Limb (tissue), 2 donors: ENCODE data around the gene PELI2.

Source experiments
- DNase-seq, 2 donors: peaks; one replicate each; pipeline ENCODE4 v3.0.0-alpha.2; 2016; ENCODE audit errors: extremely low spot score in 2 of 2

Gene PELI2, protein sequence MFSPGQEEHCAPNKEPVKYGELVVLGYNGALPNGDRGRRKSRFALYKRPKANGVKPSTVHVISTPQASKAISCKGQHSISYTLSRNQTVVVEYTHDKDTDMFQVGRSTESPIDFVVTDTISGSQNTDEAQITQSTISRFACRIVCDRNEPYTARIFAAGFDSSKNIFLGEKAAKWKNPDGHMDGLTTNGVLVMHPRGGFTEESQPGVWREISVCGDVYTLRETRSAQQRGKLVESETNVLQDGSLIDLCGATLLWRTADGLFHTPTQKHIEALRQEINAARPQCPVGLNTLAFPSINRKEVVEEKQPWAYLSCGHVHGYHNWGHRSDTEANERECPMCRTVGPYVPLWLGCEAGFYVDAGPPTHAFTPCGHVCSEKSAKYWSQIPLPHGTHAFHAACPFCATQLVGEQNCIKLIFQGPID

DNA sequence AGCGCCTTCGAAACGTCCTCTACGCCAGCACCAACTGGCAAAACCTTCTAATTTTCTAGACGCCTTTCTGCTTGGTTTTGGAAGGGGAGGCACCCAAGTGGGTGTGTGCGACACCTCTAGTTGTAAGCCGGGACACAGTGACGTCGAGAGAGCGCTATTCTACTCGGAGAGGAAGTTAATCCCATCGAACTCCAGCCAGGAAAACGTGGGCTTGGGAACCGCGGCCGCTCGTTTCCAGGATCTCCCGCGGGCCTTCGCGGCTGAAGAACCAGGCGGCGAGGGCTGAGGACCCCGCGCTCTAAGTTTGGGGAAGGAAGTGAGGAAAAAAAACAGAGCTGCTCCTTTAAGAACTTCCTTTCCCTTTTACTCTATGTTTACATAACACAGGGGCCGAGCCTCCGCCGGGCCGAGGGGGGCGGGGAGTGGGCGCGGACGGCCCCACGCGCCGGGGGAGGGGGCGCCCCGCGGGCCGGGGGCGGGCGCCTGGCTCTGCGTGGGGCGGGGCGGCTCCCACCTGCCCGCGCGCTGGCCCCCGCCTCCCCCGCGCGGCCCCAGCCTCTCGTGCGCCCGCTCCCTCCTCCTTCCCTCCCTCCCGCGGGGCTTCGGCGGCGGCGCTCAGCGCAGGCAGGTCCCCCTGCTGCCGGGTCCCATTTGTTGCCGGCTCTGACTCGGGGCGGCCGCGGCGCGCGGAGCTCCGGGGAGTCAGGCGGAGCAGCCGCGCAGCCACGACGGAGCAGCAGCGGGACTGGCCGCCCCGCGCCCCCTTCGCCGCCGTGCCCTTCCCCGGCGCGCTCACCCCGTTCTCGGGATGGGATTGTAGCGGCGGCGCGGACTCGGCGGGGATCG, at the start of gene PELI2:
Gene PELI2 (plus strand): TSS at position 647 of the 846 bp plus-strand sequence. CDS start 250 bp downstream, outside the sequence.
- DNase-seq, result peak; percentile 79 to 88

DNA sequence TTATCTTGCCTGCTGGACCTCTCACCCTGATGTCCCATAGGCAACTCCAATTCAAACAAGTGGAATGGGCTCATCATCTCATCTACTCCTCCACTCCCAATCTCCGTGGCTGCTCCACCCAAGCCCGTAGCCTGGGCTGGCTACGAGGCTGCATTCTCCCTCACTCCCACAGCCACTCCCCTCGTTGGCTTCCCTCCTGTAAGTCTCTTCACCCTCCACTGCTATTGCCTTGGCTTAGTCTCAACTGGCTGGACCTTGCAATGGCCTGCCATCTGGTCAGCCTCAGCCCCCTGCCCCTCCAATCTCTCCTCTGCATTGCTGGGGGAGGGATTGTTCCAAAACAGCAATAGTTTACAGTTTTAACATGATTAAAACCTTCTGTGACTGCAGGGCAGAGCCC, 44.4 kb upstream of the PELI2 start:
- no peak for DNase-seq

DNA sequence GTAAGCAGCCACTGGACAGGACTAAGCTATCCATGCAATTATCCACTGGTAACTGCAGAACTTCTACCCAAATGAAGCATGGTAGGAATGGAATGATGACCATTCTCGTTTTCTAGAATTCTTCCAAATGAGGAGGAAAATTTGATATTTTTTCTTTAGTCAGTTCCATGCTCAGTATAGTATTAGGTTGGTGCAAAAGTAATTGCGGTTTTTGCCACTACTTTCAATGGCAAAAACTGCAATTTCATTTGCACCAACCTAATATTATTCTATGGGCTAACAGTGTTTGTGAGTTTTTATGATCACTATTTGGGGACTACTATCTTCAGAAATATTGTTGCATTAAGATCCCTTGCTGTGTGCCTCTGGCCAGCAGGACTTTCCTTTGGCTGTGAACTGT, 42.9 kb upstream of the PELI2 start:
- no peak for DNase-seq

DNA sequence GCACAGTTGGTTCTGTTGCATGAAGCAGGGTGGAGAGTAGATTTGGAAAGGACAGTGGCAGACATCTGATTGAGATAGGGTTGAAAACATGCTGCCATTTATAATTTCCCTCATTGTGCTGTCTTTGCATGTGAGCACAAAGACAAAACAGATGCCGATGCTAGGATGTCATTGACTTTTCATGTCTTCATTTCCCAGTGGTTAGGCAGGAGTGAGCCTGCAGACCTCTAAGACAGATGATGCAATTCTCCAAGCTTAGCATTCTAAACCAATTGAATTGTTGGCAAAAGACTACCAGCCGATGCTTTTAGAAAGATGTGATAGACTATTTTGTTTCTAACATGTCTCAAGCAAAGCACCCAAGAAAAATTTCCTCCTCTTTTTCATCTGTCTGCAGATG, 37.1 kb upstream of the PELI2 start:
- DNase-seq, result no peak

DNA sequence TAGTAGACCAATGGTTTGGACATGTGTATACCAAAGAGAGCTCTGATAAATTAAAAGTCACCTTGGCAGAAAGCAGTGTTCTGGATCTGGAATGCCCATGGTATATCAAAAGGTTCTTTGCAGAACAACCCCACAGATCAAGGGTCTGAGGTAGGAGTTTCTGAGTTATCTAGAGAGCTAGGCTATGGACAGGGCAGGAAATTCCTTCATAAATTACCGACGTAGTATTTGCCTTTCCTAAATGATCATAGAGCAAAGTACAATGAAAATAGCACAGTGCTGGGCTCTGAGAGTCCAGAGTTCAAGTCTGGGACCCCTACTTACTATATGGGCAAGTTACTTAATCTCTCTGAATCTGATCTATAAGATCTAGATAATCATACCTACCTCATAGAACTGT, 35.3 kb upstream of the PELI2 start:
- no peak for DNase-seq

DNA sequence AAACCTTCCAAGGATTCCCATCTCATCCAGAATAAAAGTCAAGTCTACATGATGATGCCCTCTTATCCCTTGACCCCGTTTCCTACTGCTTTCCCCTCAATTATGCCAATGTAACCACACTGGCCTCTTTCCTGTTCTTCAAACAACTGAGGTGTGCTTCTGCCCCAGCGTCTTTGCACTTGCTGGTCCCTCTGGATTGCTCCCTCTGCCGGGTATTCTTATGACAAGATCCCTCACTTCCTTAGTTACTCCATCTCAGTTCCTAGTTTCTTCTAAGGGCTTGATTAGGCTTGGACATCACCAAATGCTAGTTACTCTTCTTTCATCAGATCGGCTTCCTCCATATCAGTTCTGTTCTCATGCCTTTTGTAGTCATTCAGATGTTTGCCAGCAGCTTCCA, 32.7 kb upstream of the PELI2 start:
- DNase-seq, result no peak

DNA sequence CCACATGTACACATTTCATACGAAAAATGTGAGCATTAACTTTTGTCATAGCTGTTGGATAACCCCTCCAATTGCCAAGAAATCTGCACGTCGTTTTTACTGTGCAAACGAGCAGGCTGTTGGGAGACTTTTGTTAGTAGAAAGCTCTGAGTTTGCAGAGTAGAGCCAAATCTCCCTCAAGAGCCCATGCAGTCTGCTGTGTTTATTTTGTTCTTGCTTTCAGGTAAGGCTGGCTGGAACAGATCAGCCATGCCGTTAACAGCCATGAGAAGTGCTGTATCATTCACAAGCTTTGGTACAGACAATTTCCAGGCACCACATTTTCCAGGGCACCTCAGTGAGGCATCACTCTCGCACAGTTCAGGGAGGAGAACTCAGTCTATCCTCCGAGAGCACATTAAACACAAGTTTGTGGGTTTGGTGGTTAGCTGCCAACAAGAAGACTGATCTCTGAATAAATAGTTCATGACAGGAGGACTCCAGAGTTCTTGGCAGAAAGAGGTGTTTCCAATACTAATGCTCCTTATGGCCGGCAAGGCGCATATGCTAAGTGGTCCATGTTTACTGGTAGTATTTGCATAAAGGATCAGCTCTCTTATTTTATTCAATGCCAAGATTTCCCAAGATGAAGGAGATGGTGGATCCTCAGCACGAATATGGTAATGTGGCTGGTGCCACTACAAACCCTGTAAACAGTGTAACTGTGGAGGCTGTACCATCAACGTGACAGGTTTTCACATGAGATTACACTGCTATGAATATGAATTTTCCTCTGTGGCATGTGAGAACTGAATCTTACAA, 30.3 kb upstream of the PELI2 start:
- DNase-seq, result peak; percentile 30 to 36

DNA sequence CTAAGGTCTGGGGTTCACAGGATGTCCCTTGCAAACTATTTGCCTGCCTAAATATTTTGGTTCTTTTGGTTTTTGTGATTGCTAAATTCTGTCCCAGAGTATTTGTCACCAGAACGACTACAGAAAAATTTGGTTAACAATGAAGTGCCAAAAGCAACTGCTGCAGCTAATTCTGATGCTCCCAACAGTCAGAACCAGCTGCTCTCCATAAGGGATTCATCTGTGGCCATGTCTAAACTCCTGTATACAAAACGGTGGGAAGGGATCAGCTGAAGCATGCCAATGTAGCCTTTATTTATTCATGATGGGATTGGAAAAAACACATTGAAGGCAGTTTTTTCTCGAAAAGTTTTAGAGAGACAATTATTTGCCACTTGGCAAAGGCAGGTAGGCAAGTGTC, 29.3 kb upstream of the PELI2 start:
- peak in 1 of 2 donors; percentile 41 for DNase-seq

DNA sequence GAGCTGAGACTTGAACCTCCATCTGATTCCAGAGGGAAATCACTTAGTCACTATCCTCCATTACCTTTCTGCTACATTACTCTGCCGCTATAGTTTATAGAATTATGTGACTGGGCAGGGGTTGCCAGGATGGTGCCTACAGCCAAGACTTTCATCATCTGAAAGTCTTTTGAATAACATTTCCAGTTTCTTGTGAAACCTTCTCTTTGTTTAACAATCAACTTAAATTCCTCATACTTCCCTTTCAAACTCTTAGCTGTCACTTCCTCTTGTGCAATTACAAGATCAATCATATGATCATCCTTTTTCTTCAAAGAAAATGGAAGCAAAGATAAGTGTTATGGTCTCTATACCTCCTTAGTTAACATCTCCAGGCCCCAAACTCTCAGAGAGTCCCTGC, 25.4 kb upstream of the PELI2 start:
- no peak for DNase-seq

DNA sequence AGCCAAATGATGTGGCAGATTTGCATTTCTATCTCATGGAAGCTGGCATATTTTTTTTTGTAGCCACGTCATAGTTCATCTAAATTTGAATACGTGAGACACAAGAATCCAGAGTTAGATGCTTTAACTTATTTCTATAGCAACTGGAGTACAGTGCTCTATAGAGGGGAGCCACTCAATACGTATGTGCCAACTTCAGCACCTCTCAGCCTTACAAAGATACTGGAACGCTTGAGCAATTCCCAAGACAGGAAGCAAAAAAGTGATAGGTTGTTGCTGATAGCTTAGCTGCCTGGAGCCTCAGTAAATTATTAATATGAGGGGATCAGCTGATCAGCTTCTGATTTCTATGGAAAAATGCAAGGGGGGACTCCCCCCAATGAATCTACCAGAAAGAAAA, 24.1 kb upstream of the PELI2 start:
- DNase-seq, result no peak

DNA sequence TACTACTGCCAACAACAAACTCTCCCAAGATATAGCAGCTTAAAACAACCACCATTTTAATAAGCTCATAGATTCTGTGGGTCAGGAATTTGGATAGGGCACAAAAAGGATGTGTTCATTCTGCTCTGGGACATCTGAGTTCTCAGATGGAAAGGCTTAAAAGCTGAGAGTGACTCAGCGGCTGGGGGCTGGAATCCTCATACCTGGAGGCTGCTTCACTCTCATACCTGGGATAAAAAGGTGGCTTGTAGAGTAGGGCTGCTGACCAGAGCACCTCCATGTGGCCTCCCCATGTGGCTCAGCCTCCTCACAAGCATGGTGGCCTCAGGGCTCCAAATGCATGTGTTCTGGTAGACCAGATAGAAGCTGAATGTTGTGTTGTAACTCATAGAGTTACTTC, 20.2 kb upstream of the PELI2 start:
- DNase-seq, result no peak

DNA sequence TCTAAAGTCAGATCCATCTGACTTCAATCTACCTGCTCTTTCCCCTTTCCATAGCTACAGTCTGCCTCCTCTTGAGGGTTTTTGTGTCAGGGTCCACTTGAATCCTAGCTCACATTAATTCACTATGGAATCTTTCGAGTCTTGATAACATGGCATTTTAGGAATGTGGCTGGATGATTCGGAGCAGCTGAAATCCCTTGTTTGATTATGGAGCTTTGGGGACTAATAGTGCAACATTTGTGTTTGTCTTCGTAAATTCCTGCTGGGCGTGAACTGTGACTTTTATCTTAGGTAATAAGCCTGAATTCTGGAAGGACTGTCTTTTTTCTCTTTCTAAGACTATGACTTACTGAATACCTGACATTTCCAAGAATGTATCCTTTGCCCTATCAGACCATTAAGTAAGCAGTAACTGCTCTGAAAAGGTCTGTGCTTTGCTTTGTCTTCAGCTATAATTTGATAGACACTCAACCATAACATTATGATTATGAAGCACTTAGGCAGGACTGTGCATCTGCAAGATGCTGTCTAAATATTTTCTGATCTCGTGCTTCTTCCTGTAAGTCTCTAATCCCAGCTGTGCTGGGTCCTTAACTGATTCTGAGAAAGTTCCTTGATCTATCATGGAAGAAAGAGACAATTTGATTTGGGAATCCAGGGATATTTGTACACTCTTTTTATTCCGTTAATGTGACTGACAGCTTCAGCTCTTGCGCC, 19.0 kb upstream of the PELI2 start:
- DNase-seq, result no peak

DNA sequence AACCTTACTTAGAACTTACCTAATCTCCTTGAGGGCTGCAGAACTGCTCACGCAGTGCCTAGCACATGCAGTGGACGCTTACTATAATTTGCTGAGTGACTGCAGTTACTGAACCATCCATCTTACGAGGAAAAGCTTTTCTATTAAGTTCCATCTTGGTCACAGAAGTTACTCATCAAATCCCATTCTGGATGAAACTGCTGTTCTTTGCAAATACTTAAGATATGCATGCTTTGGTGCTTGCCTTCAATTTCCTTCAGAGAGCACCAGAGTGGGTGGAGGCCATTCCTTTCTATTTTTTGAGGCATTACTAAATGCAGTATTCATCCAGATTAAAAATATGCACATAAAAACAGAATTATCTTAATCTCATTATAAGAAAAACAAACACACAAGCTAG, 17.7 kb upstream of the PELI2 start:
- DNase-seq, result no peak

DNA sequence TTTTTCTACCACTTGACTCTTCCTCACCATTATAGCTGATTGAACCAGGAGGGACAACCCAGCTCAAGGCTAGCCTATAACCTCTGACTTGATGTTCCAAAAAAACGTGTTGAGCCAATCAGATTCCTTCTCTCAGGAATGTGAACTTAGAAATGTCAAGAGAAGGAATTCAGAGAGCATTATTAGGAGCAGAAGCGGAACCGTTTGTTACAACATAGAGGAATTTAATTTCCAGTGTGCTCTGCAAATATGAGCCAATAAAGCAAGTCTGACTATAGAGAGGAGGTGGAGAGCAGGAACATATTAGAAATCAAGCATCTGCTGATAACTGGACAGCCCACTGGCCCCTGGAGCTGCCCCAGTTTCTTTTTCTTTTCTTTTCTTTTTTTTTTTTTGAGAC, 15.3 kb upstream of the PELI2 start:
- no peak for DNase-seq

DNA sequence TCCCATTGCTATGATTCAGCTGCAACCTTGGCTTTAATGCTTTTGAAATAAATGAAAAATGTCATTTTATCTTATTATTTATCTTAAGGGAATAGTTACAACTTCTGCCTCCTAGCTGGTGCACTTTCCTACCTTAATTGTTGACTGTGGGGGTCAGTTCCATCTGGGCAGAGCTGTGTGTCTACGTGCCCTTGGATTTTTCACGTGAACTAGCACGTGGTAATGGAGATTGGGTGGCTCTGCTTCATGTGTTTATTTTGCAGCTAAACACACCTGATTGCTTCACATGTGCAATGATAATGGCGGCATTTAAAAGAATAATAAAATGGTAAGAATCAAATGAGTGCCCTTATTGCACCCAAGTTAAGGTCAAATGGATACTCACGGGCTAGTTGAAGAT, 10.6 kb upstream of the PELI2 start:
- no peak for DNase-seq

DNA sequence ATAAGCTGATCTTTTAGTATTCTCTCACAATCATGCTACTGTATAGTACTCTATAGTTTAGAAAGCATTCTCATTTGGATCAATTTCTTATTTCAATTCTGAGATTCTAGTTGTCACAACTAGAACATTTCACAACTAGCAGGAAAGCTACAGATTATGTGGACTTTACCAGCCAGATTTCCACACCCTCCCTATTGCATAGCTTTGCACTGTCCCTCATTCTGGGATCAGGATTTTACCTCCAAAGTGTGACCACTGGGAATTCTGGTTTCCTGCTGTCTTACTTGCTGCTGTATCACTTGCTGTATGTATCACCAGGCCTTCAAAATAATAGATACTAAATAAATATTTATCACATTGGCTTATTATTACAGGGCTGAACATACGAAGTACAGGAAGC, 10.2 kb upstream of the PELI2 start:
- no peak for DNase-seq

DNA sequence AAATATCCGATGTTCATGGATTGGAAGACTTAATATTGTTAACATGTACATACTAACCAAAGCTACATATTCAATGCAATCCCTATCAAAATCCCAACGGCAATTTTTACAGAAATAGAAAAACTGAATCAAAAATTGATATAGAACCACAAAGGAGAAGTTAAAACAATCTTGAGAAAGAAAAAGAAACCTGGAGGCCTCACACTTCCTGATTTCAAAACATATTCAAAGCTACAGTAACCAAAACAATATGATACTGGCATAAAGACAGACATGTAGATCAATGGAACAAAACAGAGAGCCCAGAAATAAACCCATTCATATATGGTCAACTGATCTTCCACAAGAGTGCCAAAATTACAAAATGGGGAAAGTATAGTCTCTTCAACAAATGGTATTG, 5.4 kb upstream of the PELI2 start:
- DNase-seq, result no peak

DNA sequence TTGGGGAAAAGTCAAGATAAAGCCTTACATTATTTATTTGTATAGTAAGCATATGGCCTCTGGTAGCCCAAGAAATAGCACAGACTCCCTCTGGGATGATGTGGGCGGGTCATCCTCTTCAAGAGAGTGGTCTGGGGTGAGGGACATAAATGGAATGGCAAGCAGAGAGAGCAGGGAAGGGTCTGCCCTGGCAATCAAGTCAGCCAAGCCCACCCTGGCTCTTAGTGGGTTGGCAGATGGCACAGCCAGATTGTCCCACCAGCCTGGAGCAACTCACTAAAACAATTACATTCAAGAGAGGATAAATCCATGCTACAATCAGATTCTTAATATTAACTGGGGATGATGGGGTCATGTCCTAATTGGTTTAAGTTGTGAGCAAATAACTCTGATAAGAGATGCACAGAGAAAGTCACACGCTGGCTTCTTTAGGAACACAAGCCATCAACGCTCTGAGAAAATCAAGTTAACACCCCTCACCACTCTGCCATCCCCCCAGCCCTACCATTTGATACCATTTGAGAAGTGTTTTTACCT, 2.8 kb upstream of the PELI2 start:
- DNase-seq, result no peak

DNA sequence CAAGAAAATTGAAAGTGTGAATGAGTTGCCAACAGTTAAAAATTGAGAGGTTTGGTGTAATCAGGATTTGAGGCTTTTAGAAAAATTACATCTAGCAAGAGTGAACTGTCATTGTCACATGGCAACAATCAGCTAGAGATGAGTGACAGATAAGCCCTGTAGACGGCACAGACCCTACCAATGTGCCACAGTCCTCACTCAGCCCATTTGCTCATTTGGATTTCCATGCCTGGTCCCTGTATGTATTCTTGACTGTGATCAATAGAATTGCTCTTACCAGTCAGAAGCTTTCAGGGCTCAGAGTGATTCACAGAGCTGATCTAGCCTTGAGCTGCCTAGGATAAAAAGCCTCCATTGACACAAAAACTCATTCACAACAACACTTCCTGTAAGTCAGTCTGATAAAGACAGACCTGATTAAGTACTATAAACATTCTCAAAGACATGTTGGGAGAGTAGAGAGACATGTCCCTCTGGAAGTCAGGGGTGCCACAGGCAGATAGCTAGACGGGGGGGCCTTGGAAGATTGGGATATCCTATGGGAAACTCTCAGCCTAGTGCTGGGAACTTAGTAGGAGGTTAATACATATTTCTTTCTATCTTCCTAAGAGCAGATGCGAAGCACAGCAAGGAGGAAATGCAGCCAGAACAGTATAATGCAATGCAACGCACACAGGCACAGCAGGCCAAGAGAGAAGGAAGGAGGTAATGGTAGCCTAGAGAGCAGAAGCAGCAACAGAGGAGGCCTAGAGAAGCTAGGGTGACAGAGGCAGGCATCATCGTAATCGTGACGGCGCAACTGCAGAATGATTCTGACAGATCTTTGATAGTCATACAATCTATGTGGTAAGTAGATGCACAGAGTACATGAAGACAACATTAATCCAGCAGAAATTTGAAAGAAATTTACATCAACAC, 2.0 kb upstream of the PELI2 start:
- DNase-seq, result no peak

DNA sequence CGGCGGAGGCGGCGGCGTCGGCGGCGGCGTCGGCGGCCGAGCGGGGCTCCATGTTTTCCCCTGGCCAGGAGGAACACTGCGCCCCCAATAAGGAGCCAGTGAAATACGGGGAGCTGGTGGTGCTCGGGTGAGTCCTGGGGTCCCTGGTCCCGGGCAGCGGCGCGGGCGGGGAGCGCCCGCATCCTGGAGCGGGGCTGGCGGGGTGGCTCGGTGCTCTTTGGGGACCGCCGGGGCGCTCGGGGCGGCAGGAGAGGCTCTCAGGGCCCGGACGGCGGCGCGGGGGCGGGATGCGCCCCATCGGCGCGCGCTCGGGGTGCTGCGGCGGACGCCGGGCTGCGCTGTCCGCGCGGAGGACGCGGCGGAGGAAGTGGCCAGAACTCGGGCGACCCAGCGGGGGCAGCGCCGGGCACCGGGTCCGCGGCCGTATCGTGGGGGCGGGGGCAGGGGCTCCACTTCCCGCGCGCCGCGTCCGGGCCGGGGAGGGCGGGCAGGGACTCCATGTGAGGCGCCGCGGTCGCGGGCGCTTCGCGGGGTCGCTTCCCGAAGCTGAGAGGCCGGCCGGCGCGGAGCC, 485 bp downstream of the PELI2 start:
- DNase-seq, result peak in 1 of 2 donors; percentile 65
